A673 (cell line): ENCODE results near the gene NR2F1-AS1.

Experiments
- CTCF ChIP-seq: fragments of 300-800, 200-600 bp; sonication (generic); conservative IDR thresholded peaks from 2 replicates; pipeline ENCODE4 v1.5.1; 2017; ENCODE audit warnings: low read depth, mild to moderate bottlenecking, antibody characterized with exemption, low read length, moderate library complexity, mixed read lengths
- EZH2 ChIP-seq: fragments of 200-600 bp; sonication (generic); IDR thresholded peaks from 2 replicates; pipeline ENCODE4 v1.6.1; 2017; ENCODE audit warnings: borderline replicate concordance, low read depth, mild to moderate bottlenecking, mixed read lengths, antibody characterized with exemption, low read length; ENCODE audit not compliant: poor library complexity, severe bottlenecking

DNA sequence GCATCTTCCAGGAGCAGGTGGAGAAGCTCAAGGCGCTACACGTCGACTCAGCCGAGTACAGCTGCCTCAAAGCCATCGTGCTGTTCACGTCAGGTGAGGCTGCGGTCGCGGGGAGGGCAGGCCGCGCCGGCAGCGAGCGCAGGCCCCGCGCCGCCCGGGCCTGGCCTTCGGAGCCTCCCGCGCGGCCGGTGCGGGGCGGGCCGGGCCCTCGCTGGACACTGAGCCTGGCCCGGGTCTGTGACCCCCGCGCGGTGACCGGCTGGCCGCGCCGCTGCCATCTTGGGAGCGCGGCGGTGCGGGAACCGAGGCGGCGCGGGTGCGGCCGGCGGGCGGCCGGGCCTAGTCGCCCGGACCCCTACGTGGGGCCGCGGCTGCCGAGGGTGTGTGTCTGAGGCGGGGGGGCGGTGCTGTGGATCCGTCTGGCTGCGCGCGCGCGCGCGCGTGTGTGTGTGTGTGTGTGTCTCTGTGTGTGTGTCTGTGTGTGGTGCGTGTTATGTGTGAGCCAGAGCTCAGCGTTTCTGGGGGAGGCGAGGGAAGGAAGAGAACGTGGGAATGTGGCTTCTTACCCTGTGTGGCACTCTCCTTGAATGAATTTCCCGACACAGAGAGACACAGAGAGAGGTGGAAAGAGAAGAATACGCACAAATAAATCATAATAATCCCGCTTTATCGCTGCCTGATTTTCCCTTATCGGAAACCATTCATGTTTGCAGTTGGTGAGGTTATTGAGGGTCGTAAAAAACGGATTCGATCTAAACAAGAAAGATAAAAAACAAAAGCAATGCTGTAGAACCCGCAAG lies 7.5 kb upstream of the NR2F1-AS1 start:
- TF ChIP-seq CTCF (no peak), EZH2 (no peak)
